Activated T-helper 1 cell treated with Interleukin-2 at 50 U/mL for 16 hours (primary cell): ENCODE results near the gene PODNL1.
"Not testable (repeated sequence)": the region's sequence is repeated elsewhere in the genome, so short reads cannot be mapped to it uniquely, and the experiment has no call there.

Experiments used
- DNase-seq: peaks from one replicate; pipeline ENCODE4 v3.0.0-alpha.2; 2020; ENCODE audit warnings: low read depth

Gene PODNL1

DNA sequence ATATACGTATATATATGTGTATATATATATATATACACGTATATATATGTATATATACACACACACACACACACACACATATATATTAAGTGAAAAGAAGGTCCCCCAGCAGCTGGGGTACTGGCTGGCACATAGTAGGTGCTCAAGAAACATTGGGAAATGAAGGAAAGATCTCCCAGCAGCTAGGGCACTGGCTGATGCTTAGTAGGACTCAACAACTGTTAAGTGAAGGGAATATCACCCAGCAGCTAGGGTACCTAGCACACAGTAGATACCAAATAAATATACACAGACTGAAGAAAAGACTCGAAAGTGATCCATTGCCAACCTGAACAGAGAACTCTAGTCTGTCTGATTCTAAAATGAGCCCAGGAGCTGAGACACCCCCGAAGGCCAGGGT lies 12.2 kb downstream of the PODNL1 start:
- DNase-seq = no peak

DNA sequence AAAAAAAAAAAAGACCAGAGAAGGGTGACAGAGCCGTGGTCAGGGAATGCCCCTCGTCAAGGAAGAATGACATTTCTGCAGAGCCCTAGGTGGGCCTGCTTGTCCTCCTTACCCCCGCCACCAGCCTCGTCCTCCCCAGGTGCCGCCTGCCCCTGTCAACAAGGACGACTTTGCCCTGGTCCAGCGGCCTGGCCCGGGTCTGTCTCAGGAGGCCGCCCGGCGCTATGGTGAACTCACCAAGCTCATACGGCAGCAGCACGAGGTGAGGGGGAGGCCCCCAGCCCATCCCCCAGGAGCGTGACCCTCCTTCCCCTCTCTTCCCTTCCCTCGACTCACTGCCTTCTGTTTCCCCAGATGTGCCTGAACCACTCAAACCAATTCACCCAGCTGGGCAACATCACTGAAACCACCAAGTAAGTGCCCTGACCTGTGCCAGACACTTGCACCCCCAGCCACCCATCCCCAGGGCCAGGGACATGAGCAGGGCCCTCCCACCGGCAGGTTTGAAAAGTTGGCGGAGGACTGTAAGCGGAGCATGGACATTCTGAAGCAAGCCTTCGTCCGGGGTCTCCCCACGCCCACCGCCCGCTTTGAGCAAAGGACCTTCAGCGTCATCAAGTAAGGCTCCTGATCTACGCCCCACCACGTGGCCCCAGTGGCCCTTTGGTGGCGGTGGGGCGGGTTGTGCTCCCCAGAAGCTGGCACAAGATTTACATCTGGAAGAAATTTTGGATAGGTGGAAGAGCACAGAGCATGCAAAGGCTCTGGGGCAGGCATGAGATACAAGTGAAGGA lies 14.8 kb downstream of the PODNL1 start:
- DNase-seq = no peak

DNA sequence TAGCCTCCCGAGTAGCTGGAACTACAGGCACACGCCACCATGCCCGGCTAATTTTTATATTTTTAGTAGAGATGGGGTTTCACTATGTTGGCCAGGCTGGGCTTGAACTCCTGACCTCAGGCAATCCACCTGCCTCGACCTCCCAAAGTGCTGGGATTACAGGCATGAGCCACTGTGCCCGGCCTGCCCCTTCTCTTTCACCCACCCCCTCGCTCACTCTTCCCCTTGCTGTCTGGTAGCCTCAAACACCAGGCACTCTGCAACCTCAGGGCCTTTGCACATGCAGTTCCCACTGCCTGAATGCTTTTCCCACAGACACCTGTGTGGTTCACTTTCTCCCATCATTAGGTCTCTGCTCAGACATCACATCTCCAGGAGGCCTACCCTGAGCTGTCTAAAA lies 16.1 kb downstream of the PODNL1 start:
- DNase-seq = not testable (repeated sequence)

DNA sequence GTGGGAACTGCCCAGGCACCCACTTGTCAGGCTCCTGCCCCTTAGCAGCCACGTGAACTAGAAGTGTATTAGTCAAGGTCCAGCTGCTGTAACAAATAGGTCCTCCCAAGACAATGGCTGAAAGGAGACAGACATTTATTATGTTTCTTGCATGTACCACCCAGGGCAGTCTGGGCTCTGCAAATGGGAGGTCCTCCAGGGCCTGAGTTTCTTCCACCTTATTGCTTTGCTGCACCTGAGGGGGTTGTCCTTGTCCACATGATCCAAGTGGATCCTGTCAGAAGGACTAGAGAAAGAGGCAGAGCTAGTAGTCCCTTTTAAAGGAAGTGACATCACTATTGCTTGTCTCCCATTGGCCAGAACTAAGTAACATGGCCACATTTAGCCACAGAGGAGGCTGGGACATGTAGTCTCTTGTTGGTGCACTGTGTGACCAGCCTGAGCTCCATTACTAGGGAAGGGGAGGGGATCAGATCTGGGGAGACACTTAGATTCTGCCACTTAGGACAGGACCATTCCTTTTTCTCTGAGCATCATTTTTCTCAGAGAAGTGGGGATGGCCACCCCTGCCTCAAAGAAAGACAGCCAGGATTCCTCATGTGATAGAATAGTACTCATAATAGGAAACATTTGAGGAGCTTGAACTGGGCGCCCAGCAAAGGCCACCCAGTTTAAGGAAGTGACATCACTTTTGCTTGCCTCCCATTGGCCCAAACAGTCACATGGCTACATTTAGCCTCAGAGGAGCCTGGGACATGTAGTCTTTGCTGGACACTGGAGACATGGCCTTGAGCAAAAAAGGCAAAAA lies 17.1 kb downstream of the PODNL1 start:
- DNase-seq = no peak

DNA sequence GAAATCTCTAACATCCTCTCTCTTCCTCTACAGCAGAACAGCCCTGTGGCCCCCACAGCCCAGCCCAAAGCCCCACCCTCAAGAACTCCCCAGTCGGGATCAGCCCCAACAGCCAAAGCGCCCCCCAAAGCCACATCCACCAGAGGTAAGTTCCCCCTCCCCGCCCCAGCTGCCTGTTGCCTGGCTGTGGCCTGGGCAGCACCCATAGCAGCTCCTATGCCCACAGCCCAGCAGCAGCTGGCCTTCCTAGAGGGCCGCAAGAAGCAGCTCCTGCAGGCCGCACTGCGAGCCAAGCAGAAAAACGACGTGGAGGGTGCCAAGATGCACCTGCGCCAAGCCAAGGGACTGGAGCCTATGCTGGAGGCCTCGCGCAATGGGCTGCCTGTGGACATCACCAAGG lies 17.7 kb downstream of the PODNL1 start:
- DNase-seq = no peak

DNA sequence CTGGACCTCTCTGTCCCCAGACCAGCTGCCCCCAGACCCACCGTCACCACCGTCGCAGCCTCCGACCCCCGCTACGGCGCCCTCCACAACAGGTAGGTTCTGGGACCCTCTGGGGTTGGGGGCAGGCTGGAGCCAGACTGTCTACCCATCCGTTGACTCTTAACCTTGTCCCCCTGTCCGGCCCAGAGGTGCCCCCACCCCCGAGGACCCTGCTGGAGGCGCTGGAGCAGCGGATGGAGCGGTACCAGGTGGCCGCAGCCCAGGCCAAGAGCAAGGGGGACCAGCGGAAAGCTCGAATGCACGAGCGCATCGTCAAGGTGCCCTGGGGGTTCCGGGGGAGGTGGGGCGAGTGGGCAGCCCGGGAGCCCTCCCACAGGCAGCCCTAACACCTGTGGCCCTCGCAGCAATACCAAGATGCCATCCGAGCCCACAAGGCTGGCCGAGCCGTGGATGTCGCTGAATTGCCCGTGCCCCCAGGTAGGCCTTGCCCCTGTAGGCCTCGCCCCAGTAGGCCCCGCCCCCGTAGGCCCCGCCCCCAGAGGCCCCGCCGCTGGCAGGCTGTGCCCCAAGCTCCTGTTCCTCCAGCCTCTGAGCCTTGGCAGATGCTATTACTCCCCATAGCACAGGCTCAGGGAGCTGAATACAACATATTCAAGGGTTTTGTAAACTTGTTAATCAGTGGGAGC lies 19.3 kb downstream of the PODNL1 start:
- no peak for DNase-seq

DNA sequence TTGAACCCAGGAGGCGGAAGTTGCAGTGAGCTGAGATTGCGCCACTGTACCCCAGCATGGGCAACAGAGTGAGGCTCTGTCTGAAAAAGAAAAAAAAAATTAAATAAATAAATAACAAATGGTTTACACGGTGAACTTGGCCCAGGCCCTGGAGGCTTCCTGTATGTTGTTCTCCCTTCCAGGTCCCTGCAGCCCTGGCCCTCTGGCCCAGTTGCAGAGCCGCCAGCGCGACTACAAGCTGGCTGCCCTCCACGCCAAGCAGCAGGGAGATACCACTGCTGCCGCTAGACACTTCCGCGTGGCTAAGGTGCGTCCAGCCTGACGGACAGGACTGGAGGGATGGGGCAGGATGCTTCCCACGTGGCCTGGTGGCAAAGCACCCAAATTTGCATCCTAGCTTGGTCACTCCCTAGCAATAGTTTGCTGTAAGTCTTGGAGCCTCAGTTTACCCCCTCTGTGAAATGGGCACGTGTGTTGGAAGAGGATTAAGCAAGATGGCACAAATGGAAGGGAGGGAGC lies 20.3 kb downstream of the PODNL1 start:
- no peak for DNase-seq

DNA sequence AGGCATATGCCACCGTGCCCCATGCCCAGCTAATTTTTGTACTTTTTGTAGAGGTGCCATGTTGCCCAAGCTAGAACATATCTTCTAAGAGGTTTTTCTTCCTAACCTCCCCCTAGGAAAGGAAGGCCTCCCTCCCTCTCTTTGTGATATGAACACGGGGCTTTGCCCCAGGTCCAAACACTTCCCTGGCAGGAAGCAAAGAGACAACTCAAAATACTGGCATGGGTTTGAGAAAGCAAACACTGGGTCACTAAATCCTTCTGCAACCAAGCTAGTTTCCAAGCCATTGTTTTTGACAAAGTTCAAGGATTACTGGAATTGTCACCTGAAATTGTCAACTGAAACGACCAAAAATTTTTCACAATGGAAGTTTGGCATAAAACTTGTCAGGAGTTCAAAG lies 23.4 kb downstream of the PODNL1 start:
- DNase-seq = no peak

DNA sequence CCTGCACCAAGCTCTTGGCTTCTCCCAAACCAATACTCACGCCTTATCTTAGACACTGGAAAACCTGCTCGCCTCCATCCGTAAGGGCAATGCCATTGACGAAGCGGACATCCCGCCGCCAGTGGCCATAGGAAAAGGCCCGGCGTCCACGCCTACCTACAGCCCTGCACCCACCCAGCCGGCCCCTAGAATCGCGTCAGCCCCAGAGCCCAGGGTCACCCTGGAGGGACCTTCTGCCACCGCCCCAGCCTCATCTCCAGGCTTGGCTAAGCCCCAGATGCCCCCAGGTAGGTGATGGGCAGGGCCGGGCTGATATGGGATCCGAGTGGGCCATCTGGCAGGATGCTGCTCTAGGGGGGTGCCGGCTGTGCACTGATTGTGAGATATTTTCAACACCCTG lies 24.9 kb downstream of the PODNL1 start:
- no peak for DNase-seq

DNA sequence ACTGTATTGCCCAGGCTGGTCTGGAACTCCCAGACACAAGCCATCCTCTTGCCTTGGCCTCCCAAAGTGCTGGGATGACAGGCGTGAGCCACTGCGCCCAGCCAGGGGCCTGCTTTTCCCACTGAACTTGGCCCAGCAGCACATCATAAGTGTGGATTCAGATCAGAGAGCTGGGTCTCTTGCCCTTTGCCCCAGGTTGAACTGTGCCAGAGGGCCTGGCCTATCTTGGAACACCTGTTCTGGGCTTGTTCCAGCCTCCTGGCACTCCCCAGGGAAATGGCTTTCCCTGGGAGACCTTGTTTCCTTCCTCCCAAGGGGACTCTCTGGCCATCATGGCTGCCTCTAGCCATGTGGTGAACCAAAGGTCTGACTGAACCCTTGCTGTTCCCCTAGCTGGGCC lies 28.8 kb downstream of the PODNL1 start:
- no peak for DNase-seq

DNA sequence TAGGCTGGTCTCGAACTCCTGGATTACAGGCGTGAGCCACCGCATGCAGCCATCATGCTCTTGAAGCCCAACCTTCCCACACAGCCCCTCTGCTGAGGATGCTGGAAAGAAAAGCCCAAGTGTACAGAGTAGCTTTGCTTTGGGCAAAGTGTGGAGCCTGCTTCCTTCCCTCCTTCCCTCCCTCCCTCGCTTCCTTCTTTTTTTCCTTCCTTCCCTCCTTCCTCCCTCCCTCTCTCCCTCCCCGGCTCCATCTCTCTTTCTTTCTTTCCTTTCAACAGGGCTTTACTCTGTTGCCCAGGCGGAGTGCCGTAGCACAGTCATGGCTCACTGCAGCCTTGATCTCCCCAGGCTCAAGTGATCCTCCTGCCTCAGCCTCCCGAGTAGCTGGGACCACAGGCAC lies 29.5 kb downstream of the PODNL1 start:
- no peak for DNase-seq

DNA sequence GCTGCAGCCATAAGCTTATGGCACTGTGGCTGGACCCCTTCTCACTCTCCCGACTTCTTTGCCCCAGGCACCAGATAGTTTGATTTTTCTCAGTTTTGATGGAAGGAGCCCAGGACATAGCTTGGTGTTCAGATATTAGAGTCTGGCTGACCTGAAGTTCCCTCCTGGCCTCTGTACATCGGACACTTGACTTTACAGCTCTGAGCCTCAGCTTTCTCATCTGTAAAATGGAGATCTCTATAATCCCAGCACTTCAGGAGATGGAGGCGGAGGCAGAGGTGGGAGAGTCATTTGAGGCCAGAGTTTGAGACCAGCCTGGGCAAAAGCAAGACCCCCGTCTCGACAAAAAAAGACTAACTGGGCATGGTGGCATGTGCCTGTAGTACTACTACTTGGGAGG lies 31.3 kb downstream of the PODNL1 start:
- no peak for DNase-seq

DNA sequence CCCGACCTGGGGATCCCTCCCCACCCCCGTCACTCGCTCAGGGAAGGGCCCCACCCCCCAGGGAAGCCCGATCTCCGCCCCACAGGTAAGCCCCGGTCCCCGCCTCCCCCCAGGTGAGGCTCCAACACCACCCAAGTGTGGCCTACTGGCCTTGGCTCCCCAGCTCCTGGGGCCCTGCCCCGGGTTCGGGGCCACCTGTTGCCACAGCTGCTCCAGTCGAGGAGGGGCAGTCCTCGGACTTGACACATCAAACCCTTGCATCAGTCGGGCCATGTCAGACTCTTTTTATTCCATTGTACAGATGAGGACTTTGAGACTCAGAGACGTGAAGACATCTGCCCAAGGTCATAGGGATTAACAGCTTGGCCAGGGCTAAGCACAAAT lies 31.7 kb downstream of the PODNL1 start:
- DNase-seq = peak; percentile 14

DNA sequence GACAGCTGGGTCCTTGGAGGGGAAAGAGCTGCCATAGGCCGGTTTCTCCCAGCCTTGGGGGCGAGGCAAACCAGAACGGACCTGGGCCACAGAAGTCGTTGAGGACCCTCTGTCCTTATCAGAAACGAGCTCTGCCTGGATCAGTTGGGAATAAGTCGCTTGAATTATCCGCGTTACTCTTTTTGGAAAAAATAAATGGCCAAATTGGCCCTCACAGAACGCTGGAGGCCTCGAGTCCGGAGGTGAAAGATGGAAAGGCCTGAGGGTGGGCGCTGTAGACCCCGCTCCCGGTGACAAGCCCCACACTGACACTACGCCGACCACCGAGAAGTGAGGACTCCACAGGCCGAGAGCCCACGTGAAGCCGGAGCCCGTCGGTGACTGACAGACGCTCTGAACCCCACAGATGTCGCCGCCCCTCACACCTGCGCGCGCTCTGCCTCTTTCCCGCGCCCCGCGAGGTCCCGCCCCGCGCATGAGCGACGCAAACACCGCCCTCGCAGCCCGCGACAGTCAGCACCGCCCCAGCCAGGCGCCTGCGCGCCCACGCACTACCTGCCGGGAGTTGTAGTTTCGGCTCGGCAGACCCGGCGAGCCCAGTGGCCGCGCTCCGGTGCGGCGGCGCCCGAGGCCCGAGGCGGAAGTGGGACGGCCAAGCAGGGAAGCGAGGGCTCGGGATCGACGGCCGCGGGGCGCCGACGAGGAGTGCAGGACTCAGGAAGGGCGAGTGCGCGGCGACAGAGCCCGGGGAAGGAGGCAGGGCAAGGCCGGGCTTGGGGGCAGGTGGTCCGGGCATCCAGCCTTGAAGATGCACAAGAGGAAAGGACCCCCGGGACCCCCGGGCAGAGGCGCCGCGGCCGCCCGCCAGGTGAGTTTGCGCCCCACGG lies 32.3 kb downstream of the PODNL1 start, which contains the start of the genes BRME1 and CC2D1A:
TSS of gene BRME1 (minus strand) at position 484 of the 887 bp plus-strand sequence. CDS start 1,225 bp downstream, outside the sequence.
TSS of gene CC2D1A (plus strand) at position 568 of the 887 bp plus-strand sequence. CDS start at position 809, 241 bp downstream.
- DNase-seq = peak; percentile 91

DNA sequence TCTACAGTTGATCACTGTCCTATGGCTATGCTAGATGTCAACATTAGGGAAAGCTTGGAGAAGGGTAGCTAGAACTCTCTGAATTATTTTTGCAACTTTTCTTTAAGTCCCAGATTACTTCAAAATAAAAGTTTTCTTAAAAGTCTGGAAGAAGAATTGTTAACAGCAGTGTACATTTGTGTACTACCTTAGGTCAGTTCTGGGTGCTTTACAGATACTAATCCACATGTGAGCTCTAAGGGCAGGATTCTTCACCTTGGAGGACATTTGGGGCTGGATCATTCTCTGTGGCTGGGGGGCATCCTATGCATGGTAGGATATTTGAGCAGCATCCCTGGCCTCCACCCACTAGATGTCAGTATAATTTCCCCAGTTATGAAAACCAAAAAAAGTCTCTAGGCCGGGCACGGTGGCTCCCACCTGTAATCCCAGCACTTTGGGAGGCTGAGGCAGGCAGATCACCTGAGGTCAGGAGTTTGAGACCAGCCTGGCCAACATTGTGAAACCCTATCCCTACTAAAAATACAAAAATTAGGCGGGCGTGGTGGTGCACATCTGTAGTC lies 35.1 kb downstream of the PODNL1 start:
- no peak for DNase-seq

DNA sequence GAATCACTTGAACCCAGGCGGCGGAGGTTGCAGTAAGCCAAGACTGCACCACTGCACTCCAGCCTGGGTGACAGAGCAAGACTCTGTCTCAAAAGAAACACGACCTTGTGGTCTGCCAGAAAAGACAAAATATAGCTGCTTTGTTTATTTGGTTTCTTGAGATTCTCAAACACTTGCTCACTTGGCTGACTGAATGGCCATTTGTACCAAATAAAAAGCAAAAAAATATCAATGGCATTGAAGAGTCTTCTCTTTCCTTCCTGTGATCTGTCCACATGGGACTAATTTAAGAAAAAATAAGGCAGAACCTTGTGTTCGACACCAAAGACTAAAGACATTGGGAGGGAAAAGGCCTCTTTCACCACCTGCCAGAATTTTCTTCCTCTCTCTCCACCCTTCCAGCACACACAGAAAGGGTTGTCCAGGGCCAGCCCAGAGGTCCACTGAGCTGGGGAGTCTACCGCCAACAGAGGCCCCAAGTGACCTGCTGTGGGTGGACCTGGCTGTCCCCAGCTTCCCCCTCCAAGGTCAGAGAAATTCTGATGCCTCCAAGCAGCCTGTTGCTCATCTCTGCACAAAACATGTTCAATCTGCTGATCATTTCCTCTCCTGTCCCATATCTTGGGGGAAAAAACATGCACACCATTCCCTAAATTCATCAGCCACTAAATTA lies 38.2 kb downstream of the PODNL1 start:
- DNase-seq = no peak

DNA sequence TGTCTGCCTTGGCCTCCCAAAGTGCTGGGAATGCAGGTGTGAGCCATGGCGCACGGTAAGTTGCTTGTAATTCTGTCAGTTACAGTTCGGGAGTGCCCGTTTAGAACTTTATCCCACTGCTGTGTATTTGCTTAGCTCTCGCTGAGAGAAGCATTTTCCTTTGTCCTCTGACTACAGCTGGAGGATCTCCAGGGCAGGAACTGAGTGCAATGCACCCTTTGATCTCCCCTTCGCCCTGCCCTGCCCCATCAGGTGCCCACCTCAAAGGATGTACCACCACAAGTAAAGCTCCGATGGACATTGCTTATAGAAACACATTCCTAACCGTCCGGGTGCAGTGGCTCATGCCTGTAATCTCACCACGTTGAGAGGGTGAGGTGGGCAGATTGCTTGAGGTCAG lies 38.8 kb downstream of the PODNL1 start:
- no peak for DNase-seq

DNA sequence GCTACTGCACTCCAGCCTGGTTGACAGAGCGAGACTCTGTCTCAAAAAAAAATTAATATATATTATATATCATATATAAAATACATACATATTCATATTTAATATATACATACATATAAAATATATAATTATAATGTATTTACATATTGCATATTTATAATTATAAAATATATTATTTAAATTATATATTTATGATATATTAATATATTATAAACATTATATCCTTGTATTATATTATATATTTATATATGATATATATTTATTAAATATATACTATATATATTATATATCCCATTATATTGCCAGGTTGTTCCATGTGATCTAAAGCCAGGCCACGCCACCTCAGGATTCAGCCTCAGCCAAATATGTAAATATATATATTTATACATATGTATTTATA lies 42.0 kb downstream of the PODNL1 start:
- no peak for DNase-seq

DNA sequence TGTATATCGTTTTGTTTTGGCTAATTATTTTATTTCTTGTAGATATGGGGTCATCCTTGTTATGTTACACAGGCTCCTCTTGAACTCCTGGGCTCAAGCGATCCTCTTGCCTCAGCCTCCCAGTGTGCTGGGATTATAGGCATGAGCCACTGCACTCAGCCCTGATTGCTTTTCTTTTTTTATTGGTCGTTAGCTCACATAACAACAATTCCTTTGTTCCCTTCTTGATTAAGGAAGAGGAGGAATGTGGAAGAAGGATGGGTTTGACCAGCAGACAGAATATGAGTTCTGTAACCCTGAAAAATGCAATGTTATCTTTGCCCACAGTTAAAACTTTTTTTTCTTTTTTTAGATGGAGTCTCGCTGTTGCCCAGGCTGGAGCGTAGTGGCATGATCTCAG lies 43.7 kb downstream of the PODNL1 start:
- DNase-seq = no peak

DNA sequence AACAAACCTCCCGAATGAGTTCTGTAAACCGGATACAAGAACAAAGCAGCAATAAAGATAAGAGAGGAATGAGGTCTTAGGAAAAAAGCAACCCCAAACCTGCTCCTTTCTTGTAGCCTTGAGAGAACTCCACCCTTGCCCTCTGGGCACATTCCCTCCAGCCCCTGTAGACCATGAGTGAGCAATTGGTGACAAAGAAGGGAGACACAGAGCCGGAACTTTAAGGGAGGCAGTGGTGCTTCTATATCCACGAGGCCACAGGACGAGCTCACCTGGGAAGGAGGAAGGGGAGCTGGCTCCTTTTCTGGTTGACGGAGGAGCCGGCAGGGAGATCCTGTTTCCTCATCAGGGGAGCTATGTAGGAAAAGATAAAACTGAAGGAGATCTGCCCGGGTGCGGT lies 45.3 kb downstream of the PODNL1 start:
- DNase-seq = no peak

DNA sequence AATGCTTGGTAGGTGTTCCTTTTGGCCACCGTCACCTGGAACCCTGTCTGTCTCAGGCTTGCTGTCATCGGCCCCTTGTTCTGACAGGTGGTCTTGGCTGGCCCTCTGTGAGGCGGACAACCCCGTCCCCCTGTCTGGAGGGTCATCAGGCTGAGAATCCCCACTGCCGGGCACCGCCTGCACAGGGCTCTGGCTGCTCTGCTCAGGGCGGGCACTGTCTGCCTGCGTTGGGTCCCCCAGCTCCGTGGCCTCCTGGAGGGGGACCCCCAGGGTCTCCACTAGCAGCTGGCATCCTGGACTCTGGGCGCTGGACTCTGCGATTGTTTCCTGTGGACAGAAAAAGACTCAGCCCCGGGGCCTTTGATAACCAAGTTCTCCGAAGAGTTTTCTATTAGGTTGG lies 48.1 kb downstream of the PODNL1 start:
- no peak for DNase-seq
